Stimulated activated CD4-positive, alpha-beta T cell treated with anti-CD3 and anti-CD28 coated beads, Interleukin-12 subunit alpha, Interleukin-12 subunit beta, amount 100 ng/mL, for 4 hours (primary cell): ENCODE results near the gene PRKAG2.

Experiments
- DNase-seq: peaks from one replicate; pipeline ENCODE4 v3.0.0-alpha.2; 2020

PRKAG2 gene

GRCh38 chr7:151687523-151688235 lies 189.2 kb downstream of the PRKAG2 start:
- DNase-seq, result no peak

GRCh38 chr7:151686826-151687225 lies 190.1 kb downstream of the PRKAG2 start:
- no peak for DNase-seq

- DNase-seq, result no peak
Measured at GRCh38 chr7:151686016-151686766, 190.7 kb downstream of the PRKAG2 start.

GRCh38 chr7:151684408-151685175 lies 192.3 kb downstream of the PRKAG2 start:
- no peak for DNase-seq

GRCh38 chr7:151683615-151684407 lies 193.1 kb downstream of the PRKAG2 start:
- DNase-seq, result no peak

- no peak for DNase-seq
Measured at GRCh38 chr7:151682831-151683614, 193.9 kb downstream of the PRKAG2 start.

GRCh38 chr7:151681726-151682125 lies 195.2 kb downstream of the PRKAG2 start:
- DNase-seq, result no peak

- no peak for DNase-seq
Measured at GRCh38 chr7:151680810-151681209, 196.1 kb downstream of the PRKAG2 start.

- no peak for DNase-seq
Measured at GRCh38 chr7:151679881-151680612, 196.9 kb downstream of the PRKAG2 start.

- no peak for DNase-seq
Measured at GRCh38 chr7:151679071-151679708, 197.7 kb downstream of the PRKAG2 start.

- no peak for DNase-seq
Measured at GRCh38 chr7:151678227-151678604, 198.7 kb downstream of the PRKAG2 start.

GRCh38 chr7:151677581-151678226 lies 199.2 kb downstream of the PRKAG2 start:
- no peak for DNase-seq

- DNase-seq, result no peak
Measured at GRCh38 chr7:151676759-151677158, 200.2 kb downstream of the PRKAG2 start.

GRCh38 chr7:151675196-151675920 lies 201.6 kb downstream of the PRKAG2 start:
- DNase-seq, result no peak

- DNase-seq, result no peak
Measured at GRCh38 chr7:151674161-151674920, 202.6 kb downstream of the PRKAG2 start.

- no peak for DNase-seq
Measured at GRCh38 chr7:151673216-151673615, 203.7 kb downstream of the PRKAG2 start.

GRCh38 chr7:151672716-151673115 lies 204.2 kb downstream of the PRKAG2 start:
- DNase-seq, result no peak

GRCh38 chr7:151671514-151671913 lies 205.4 kb downstream of the PRKAG2 start:
- no peak for DNase-seq

- no peak for DNase-seq
Measured at GRCh38 chr7:151669762-151670161, 207.2 kb downstream of the PRKAG2 start.
